GM12878 (cell line): ENCODE results near the gene PLEKHA5. TPM values are rescaled to one million over a fixed set of nuclear protein-coding genes. Genes with fewer than 3 reads are reported as not detected.

Experiments used
- ATAC-seq: fragments of 200-7000 bp; cut with Tn5 transposase; 3 replicates; pipeline ENCODE4 v1.9.1; 2020; ENCODE audit warnings: mild to moderate bottlenecking, moderate library complexity
- BruUV-seq: library from RNA; stranded (reverse); fragments of 400-500 nt; replicated peaks from 2 replicates; lab custom pipeline; 2021; lab: Mats Ljungman, UMichigan
- CTCF ChIA-PET: fragments of 300-600 bp; sonication (Branson Sonifier 250); formaldehyde crosslinking; extraction: SDS; loops from one replicate; lab custom pipeline; 2021; ENCODE audit warnings: inconsistent platforms; lab: Yijun Ruan, JAX
- POLR2A ChIA-PET: fragments of 350-600 bp; formaldehyde crosslinking; extraction: SDS; loops from one replicate; lab custom pipeline; 2021; ENCODE audit warnings: inconsistent platforms; lab: Charles Lee
- RAD21 ChIA-PET: fragments of 300-600 bp; sonication (Branson Sonifier 250); formaldehyde crosslinking; loops from one replicate; lab custom pipeline; 2023; ENCODE audit warnings: antibody characterized with exemption; ENCODE audit not compliant: unreplicated experiment; lab: Charles Lee
- SMC1A ChIA-PET: fragments of 300-600 bp; sonication (Branson Sonifier 250); formaldehyde crosslinking; loops from one replicate; lab custom pipeline; 2023; ENCODE audit not compliant: unreplicated experiment, uncharacterized antibody; lab: Charles Lee
- DNase-seq: peaks from one replicate; pipeline ENCODE4 v3.0.0-alpha.2; 2011; ENCODE audit warnings: low read depth, low spot score
- FAIRE-seq: peaks from 3 replicates; lab custom pipeline; 2011; peaks lifted over from hg19 to GRCh38; lab: Jason Lieb, UNC
- H2AFZ ChIP-seq: 2 replicates; pipeline ENCODE4 v1.6.0; 2011; ENCODE audit warnings: low read depth, low read length, control low read depth; ENCODE audit not compliant: control insufficient read depth
- H3K27ac ChIP-seq: 2 replicates; pipeline ENCODE4 v1.5.1; 2011; ENCODE audit warnings: control low read depth; ENCODE audit not compliant: control insufficient read depth, insufficient read depth
- H3K27me3 ChIP-seq, 2 experiments: replicated peaks in 1 of 2; 2 replicates each; pipeline versions ENCODE4 v1.6.0 to v1.6.1; 2011; ENCODE audit warnings: low read length in 1 of 2; ENCODE audit not compliant: control insufficient read depth in 2 of 2, insufficient read depth in 2 of 2
- H3K36me3 ChIP-seq, 2 experiments: 2 replicates each; pipeline ENCODE4 v1.5.1; 2011; ENCODE audit warnings: low read length in 1 of 2; ENCODE audit not compliant: control insufficient read depth in 2 of 2, insufficient read depth in 2 of 2
- H3K4me1 ChIP-seq: 2 replicates; pipeline ENCODE4 v1.6.1; 2011; ENCODE audit warnings: mild to moderate bottlenecking, low read length, moderate library complexity, mixed read lengths; ENCODE audit not compliant: control insufficient read depth, insufficient read depth
- H3K4me2 ChIP-seq: 2 replicates; pipeline ENCODE4 v1.6.0; 2011; ENCODE audit warnings: control low read depth; ENCODE audit not compliant: control insufficient read depth, insufficient read depth
- H3K4me3 ChIP-seq: fragments of 200-600 bp; sonication (generic); 2 replicates; pipeline ENCODE4 v1.5.1; 2016
- H3K79me2 ChIP-seq: 2 replicates; pipeline ENCODE4 v1.6.0; 2011; ENCODE audit warnings: low read length; ENCODE audit not compliant: control insufficient read depth, insufficient read depth
- H3K9ac ChIP-seq: 2 replicates; pipeline ENCODE4 v1.8.0; 2011; ENCODE audit warnings: low read length, control low read depth, mixed read lengths; ENCODE audit not compliant: control insufficient read depth, insufficient read depth
- H3K9me3 ChIP-seq: replicated peaks from 3 replicates; pipeline ENCODE4 v1.5.1; 2011; ENCODE audit warnings: mild to moderate bottlenecking, low read length; ENCODE audit not compliant: control insufficient read depth, insufficient read depth
- H4K20me1 ChIP-seq: 2 replicates; pipeline ENCODE4 v1.6.0; 2011; ENCODE audit not compliant: control insufficient read depth, insufficient read depth
- CBFB ChIP-seq: IDR thresholded peaks from 2 replicates; pipeline ENCODE4 v1.6.1; 2016; ENCODE audit warnings: antibody characterized with exemption, low read depth
- JUND ChIP-seq: IDR thresholded peaks from 2 replicates; pipeline ENCODE4 v1.6.1; 2012; ENCODE audit warnings: low read depth, mild to moderate bottlenecking, low read length, improper control_type of control experiment, moderate library complexity
- KAT2A ChIP-seq: conservative IDR thresholded peaks from 2 replicates; pipeline ENCODE4 v1.6.1; 2011; ENCODE audit warnings: low read depth, low read length; ENCODE audit not compliant: control insufficient read depth
- MXI1 ChIP-seq: fragments of 150-350 bp; IDR thresholded peaks from 2 replicates; pipeline ENCODE4 v1.6.1; 2011; ENCODE audit warnings: low read depth, mild to moderate bottlenecking, inconsistent platforms, low read length, improper control_type of control experiment
- NFYA ChIP-seq: IDR thresholded peaks from 2 replicates; pipeline ENCODE4 v1.6.1; 2011; ENCODE audit warnings: low read depth, mild to moderate bottlenecking, low read length, improper control_type of control experiment, borderline replicate concordance
- POLR2AphosphoS5 ChIP-seq: IDR thresholded peaks from 2 replicates; pipeline ENCODE4 v1.6.1; 2011; ENCODE audit warnings: mild to moderate bottlenecking, low read length, inconsistent platforms
- SREBF1 ChIP-seq: IDR thresholded peaks from 2 replicates; pipeline ENCODE4 v1.6.1; 2012; ENCODE audit warnings: mild to moderate bottlenecking, low read length
- SREBF2 ChIP-seq: IDR thresholded peaks from 2 replicates; pipeline ENCODE4 v1.6.1; 2012; ENCODE audit warnings: mild to moderate bottlenecking, low read length
- WRNIP1 ChIP-seq: IDR thresholded peaks from 2 replicates; pipeline ENCODE4 v1.6.1; 2011; ENCODE audit warnings: low read depth, low read length, improper control_type of control experiment, borderline replicate concordance
- WGBS: methylation state at CpG from one replicate; pipeline ENCODE4 v1.1.6; 2016; ENCODE audit warnings: low lambda C conversion rate; ENCODE audit not compliant: insufficient replicate concordance, insufficient coverage; ENCODE audit errors: missing lambda C conversion rate; 5-methylcytosine and 5-hydroxymethylcytosine counted together
- in situ Hi-C: fragments of 300-500 bp; cut with MboI; formaldehyde crosslinking; loops from 9 replicates; pipeline ENCODE4 v1.14.3; 2018; ENCODE audit warnings: mixed read lengths
- intact Hi-C: fragments of 100-400 bp; cut with micrococcal nuclease; formaldehyde crosslinking; loops from one replicate; pipeline ENCODE4 v1.14.2; 2022; ENCODE audit not compliant: unreplicated experiment
- polyA plus RNA-seq, 11 experiments: library from polyadenylated mRNA; depleted of rRNA in 4 of 11; unstranded in 6 of 11; stranded (reverse) in 5 of 11; fragments of >200 nt; fragmentation: Nextera tagmentation in 4 of 11; fragmentation: Illumina TruSeq in 1 of 11; extraction: Ambion mirVana in 4 of 11; extraction: Trizol in 1 of 11; gene quantifications; 1 replicate in 1 of 11; 2 replicates in 10 of 11; pipeline versions ENCODE4 v1.2.1 to v1.2.3, GENCODE V29; 2011 to 2016; ENCODE audit warnings: inconsistent platforms in 2 of 11, missing spikeins in 2 of 11, low read depth in 1 of 11
- total RNA-seq, 4 experiments: library from RNA; depleted of rRNA in 3 of 4; stranded (reverse); fragments of >200 nt in 3 of 4; fragmentation: Illumina TruSeq in 1 of 4; extraction: Trizol in 1 of 4; gene quantifications; 2 replicates each; pipeline versions ENCODE4 v1.2.1 to v1.2.3, GENCODE V29; 2013 to 2021

PLEKHA5 gene
- total and polyA plus RNA-seq, 10 of the 15 experiments (the other 5 are each of a cell fraction or from before 2014, with no cell fraction given): 0.09 to 0.33 (median 0.18) TPM; not detected in 3

DNA sequence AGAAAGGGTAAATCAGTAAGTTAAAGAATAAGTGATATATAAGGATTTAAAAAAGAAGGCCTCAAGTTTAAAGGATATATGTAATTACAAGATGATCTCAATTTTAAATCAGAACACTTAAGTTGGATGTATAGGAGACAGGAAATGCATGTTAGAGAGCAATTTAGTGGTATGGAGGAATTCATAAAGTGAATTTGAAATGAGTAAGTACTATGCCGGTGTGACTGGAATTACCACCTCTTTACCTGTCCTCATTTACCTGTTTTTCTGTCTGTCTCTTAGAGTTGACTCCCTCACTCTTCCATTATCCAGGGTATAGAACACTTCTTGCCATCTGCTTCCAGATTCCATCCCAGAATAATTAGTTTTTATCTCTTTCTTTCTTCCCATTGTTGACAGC, 73.5 kb downstream of the PLEKHA5 start (continued):
- TF ChIP-seq POLR2AphosphoS5 (no peak), WRNIP1 (no peak), SREBF1 (no peak)

DNA sequence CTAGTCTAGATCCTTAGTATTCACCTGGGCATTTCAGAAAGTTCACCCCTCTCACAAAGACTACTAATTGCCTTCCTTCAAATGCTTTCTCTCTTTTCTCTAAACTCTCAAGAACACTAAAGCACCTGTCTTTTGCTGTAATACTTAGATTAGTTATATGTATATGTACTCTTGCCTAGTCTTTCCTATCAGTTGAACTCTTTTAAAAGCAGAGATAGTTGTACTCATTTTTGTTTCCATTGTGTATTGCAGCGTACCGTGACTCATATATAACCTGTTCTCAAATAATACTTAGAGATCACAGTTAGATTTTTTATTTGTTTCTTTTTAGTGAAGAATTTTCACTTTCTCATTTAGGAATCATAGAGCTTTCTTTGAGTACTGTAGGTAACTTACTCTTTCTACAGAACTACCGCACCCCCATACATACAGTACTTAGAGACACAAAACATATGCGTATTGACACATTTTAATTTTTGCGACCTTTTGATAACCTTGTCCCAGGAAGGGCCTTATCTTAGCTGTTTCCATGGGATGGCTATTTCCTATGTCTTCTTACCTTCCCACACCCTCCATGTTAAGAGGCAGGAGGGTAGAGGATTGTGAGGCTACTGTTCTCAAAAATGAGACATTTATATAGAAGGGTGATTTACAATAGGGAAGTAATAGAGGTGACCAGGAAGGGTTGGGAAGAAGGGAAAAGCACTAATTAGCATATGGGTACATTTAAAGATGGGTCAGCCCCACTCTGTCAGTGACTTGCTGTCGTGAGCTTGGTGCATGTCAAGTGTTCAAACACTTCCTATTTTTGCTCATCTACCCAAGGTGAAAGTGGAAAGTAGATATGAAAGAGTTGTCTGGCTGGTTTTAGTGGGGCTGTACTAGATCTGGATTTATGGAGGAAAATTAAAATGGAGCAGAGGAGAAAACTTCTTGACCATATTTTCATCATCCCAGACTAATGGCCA, 74.3 kb downstream of the PLEKHA5 start:
- Histone ChIP-seq H3K79me2 (no peaks in the 10 kb centered on the region), H3K4me1 (no peaks in the 10 kb centered on the region), H3K27ac (no peak overlapping the region), H3K36me3 (no peaks in the 10 kb centered on the region), H2AFZ (no peak overlapping the region), H3K9me3 (no peaks in the 10 kb centered on the region), H3K4me2 (no peak overlapping the region), H4K20me1 (no peaks in the 10 kb centered on the region), H3K4me3 (no peak overlapping the region), H3K27me3 (no peaks in the 10 kb centered on the region), H3K9ac (no peak overlapping the region)
- ChIA-PET POLR2A (no interaction called here), SMC1A (no interaction called here), CTCF (interaction anchor here (1.4 kb wide), 1 partner anchor 18 kb away, joined by 3 read pairs; no protein-coding TSS in a partner anchor), RAD21 (interaction anchor here (0.6 kb wide), 1 partner anchor 49 kb away, joined by 3 read pairs; no protein-coding TSS in a partner anchor)
- no peak for TF ChIP-seq CBFB
- no peak for TF ChIP-seq SREBF2
- no peak for TF ChIP-seq JUND
- no peak for TF ChIP-seq MXI1
- no peak for TF ChIP-seq KAT2A
- TF ChIP-seq NFYA: no peak
- no TSS peak for BruUV-seq
- ATAC-seq (no peak), DNase-seq (no peak), FAIRE-seq (no peak)
- intact Hi-C loops (no loop called here), in situ Hi-C loops (no loop called here)
- 63% methylated on average over 6 of the region's 6 CpGs for WGBS
